ENCODE data around the gene GPR132.

Gene GPR132

GRCh38 chr14:105077649-105077995, 12.4 kb upstream of the GPR132 start:
- Histone ChIP-seq H3K4me2 (ENCODE audit: low read depth, low read length) (no peak overlapping the region), H3K4me3 (ENCODE audit: low read length) (no peak overlapping the region), H3F3A (ENCODE audit: insufficient read depth, low read length) (no peaks in the 10 kb centered on the region), H3K4me1 (ENCODE audit: low read length) (no peaks in the 10 kb centered on the region), H3K27ac (ENCODE audit: low read length) (no peak overlapping the region), H3K9ac (ENCODE audit: low read length) (no peak overlapping the region), H3K9me2 (replicated peaks; ENCODE audit: insufficient read depth, low read length) (no peaks in the 10 kb centered on the region), H3K79me2 (ENCODE audit: low read length) (no peaks in the 10 kb centered on the region), H3K9me3 (replicated peaks; ENCODE audit: insufficient read depth, low read length) (no peaks in the 10 kb centered on the region), H3K36me3 (replicated peaks; ENCODE audit: insufficient read depth, low read length) (no peaks in the 10 kb centered on the region), H3K27me3 (replicated peaks; ENCODE audit: insufficient read depth, low read length) (0 out of 2 replicates have a peak, but pooled peaks cover 3% of the 10 kb centered on the region), H2AFZ (ENCODE audit: low read length) (no peak overlapping the region), H4K20me1 (ENCODE audit: insufficient read depth, low read length) (no peaks in the 10 kb centered on the region)
- TF ChIP-seq EZH2 (optimal IDR thresholded peaks at IDR 0.05; ENCODE audit: low read depth, low read length) (no peak), EZH2phosphoT487 (IDR thresholded peaks at IDR 0.05; ENCODE audit: low read length) (no peak)
- TF ChIP-seq, protein P1, sequence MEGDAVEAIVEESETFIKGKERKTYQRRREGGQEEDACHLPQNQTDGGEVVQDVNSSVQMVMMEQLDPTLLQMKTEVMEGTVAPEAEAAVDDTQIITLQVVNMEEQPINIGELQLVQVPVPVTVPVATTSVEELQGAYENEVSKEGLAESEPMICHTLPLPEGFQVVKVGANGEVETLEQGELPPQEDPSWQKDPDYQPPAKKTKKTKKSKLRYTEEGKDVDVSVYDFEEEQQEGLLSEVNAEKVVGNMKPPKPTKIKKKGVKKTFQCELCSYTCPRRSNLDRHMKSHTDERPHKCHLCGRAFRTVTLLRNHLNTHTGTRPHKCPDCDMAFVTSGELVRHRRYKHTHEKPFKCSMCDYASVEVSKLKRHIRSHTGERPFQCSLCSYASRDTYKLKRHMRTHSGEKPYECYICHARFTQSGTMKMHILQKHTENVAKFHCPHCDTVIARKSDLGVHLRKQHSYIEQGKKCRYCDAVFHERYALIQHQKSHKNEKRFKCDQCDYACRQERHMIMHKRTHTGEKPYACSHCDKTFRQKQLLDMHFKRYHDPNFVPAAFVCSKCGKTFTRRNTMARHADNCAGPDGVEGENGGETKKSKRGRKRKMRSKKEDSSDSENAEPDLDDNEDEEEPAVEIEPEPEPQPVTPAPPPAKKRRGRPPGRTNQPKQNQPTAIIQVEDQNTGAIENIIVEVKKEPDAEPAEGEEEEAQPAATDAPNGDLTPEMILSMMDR (IDR thresholded peaks at IDR 0.05; ENCODE audit: low read length), result no peak
- no peak for DNase-seq

DNA sequence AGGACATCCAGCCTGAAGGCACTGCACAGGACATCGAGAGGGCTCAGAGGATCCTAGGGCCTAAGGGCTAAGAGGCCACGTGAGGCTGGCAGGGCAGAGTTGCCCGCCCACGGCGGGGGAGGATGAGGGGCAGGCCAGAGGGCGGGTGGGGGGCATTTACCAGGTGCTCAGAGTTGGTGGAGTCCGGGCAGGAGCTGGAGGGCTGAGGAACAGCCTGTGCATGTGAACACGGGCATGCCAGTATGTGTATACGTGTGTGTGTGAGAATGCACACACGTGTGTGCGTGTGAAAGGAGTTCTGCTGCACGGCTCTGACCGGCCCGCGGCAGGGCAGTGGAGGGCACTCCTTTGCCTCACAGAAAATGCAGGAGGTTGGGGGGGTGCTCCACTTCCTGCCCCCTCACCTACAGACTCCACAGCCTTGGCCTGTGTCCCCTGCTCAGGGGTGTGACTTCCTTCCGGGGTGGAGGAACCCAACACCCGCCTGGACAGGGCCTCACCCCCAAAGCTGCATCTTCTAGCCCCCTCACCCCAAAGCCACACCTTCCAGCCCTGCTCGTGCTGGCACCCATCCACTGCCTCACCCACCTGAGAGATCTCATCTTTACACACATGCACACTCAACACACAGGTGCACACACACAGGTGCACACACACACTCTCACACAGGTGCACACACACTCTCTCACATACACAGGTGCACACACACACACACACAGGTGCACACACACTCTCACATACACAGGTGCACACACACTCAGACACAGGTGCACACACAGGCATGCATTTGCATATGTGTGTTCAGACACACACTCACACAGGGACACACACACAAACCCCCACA, 11.8 kb upstream of the GPR132 start:
- H3K9me3 ChIP-seq (replicated peaks; ENCODE audit: insufficient read depth, low read length), result no peaks in the 10 kb centered on the region
- H3K4me1 ChIP-seq (ENCODE audit: low read length), result no peaks in the 10 kb centered on the region
- no peak overlapping the region for H3K4me2 ChIP-seq (ENCODE audit: low read depth, low read length)
- H3K79me2 ChIP-seq (ENCODE audit: low read length), result no peaks in the 10 kb centered on the region
- H2AFZ ChIP-seq (ENCODE audit: low read length), result no peak overlapping the region
- TF ChIP-seq EZH2 (optimal IDR thresholded peaks at IDR 0.05; ENCODE audit: low read depth, low read length) (no peak), EZH2phosphoT487 (IDR thresholded peaks at IDR 0.05; ENCODE audit: low read length) (no peak)
- TF ChIP-seq, protein P1 (IDR thresholded peaks at IDR 0.05; ENCODE audit: low read length), result no peak
- H3K27me3 ChIP-seq (replicated peaks; ENCODE audit: insufficient read depth, low read length), result 0 out of 2 replicates have a peak, but pooled peaks cover 9% of the 10 kb centered on the region
- DNase-seq, result no peak
- no peaks in the 10 kb centered on the region for H3F3A ChIP-seq (ENCODE audit: insufficient read depth, low read length)
- H3K9ac ChIP-seq (ENCODE audit: low read length), result no peak overlapping the region
- no peaks in the 10 kb centered on the region for H4K20me1 ChIP-seq (ENCODE audit: insufficient read depth, low read length)
- no peak overlapping the region for H3K27ac ChIP-seq (ENCODE audit: low read length)
- no peaks in the 10 kb centered on the region for H3K36me3 ChIP-seq (replicated peaks; ENCODE audit: insufficient read depth, low read length)
- no peaks in the 10 kb centered on the region for H3K9me2 ChIP-seq (replicated peaks; ENCODE audit: insufficient read depth, low read length)
- no peak overlapping the region for H3K4me3 ChIP-seq (ENCODE audit: low read length)

DNA sequence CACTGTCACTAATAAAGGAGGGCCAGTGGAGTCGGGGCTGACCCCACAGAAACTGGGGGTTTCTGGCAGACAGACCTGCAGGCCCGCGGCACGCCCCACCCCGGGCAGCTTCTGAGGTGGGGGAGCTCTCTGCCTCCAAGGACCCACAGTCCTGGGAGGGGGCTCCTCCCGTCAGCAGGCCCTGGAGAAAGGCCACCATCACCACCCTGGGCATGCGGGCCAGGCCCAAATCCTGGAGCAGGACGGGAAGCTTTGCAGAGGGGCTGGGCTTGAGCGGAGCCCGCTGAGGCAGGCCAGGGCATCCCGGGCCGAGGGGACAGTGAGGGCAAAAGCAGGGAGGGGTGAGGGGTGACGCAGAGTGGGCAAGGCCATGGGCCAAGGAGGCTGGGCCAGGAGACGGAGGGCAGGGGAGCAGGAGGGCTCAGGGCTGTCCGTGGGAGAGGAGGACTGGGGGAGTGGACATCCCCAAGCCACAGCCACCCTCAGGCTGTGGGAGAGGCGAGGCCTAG, 11.1 kb upstream of the GPR132 start:
- TF ChIP-seq EZH2 (optimal IDR thresholded peaks at IDR 0.05; ENCODE audit: low read depth, low read length), result no peak
- TF ChIP-seq, protein P1 (IDR thresholded peaks at IDR 0.05; ENCODE audit: low read length), result no peak
- Histone ChIP-seq H3K27me3 (replicated peaks; ENCODE audit: insufficient read depth, low read length) (peaks cover 14% of the 10 kb centered on the region; the same call in 1 of the 2 replicates), H3F3A (ENCODE audit: insufficient read depth, low read length) (no peaks in the 10 kb centered on the region), H3K4me2 (ENCODE audit: low read depth, low read length) (no peak overlapping the region), H3K36me3 (replicated peaks; ENCODE audit: insufficient read depth, low read length) (no peaks in the 10 kb centered on the region), H3K79me2 (ENCODE audit: low read length) (no peaks in the 10 kb centered on the region), H3K9me3 (replicated peaks; ENCODE audit: insufficient read depth, low read length) (no peaks in the 10 kb centered on the region), H4K20me1 (ENCODE audit: insufficient read depth, low read length) (no peaks in the 10 kb centered on the region), H3K9me2 (replicated peaks; ENCODE audit: insufficient read depth, low read length) (no peaks in the 10 kb centered on the region), H3K9ac (ENCODE audit: low read length) (no peak overlapping the region), H3K4me1 (ENCODE audit: low read length) (no peaks in the 10 kb centered on the region), H3K4me3 (ENCODE audit: low read length) (no peak overlapping the region), H3K27ac (ENCODE audit: low read length) (no peak overlapping the region), H2AFZ (ENCODE audit: low read length) (no peak overlapping the region)
- DNase-seq, result no peak
